Measurements from ENCODE around the gene C1orf174.

The C1orf174 gene

GRCh38 chr1:3865606-3866160, 34.4 kb downstream of the C1orf174 start:
- no peak for DNase-seq

- DNase-seq, result no peak
Observed at GRCh38 chr1:3864884-3865283, 35.2 kb downstream of the C1orf174 start.

GRCh38 chr1:3863231-3863935, 36.7 kb downstream of the C1orf174 start:
- DNase-seq, result no peak

DNA sequence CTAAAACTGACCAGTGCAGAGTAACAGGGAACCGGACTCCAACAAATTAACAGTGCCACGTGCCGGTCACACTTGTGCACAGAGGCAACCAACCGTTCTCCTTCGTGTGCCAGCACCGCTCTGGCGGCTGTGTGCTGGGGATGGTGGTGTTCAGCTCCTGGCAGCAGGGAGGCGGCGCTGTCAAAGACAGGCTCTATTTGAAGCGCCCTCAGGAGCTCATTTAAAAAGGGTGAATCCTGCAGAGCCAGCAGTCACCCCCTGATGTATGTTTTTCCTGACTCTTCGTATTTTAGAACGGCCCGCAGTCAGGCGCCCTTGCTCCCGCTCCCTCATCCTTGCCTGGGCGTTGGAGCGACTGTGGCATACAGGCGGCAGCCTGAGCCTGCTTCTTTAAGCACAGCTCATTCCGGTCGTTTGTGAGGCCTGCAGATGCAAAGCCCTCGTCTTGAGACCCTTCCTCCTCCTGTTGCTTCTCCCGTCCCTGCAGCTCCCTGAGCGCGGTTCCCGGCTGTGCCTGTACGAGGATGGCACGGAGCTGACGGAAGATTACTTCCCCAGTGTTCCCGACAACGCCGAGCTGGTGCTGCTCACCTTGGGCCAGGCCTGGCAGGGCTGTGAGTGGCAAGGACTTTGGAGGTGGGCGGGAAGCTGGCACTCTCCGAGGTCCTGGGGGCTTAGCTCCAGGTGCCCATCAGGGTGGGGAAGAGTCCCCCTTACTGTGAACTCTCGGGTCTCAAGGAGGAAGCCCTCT, 41.7 kb downstream of the C1orf174 start:
- peak; percentile 9 to 52 for DNase-seq

GRCh38 chr1:3857791-3858129, 42.3 kb downstream of the C1orf174 start:
- DNase-seq, result no peak

DNA sequence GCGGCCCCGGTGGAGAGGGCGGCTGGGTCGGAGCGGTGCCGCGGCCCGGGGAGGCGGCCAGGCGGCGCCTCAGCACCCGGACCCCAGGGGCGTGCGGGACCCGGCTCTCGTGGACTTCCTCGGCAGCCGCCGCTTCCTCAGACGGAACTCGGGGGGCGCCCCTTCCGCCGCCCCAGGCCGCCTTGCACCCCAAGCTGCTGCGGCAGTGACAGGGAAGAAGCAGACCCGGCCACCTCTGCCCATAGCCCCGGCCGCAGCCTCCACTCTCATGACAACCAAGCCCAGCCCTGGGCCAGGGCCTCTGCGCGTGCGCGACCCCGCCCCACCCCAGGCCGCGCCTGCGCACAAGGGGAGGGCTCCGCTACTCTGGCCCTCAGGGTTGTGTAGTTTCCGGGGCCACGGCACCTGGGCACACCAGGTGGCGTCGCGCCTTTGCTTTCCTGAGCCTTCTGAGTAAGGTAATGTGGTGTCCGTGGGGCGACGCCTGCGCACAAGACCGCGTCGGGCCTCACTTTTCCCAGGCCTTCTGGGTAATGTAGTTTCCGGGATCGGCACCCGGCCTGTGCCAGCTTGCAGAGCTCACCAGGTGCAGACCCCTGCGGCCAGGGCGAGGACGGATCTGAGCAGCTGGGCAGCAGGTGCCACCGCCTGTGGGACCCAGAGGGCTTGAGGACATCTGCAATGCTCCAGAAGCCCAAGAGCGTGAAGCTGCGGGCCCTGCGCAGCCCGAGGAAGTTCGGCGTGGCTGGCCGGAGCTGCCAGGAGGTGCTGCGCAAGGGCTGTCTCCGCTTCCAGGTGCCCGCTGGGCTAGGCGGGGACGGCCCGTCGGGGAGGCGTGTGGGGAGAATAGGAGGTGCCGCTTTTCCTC, 42.9 kb downstream of the C1orf174 start, which contains the start of the genes CEP104 and DFFB:
CEP104 (minus strand) TSS at position 289 of the 868 bp plus-strand sequence. CDS start 4,804 bp downstream, outside the sequence.
DFFB (plus strand) TSS at position 554 of the 868 bp plus-strand sequence; CDS start at position 682, 128 bp downstream.
- DNase-seq, result peak; percentile 97 to 99

GRCh38 chr1:3852711-3853485, 47.2 kb downstream of the C1orf174 start:
- DNase-seq, result no peak

DNA sequence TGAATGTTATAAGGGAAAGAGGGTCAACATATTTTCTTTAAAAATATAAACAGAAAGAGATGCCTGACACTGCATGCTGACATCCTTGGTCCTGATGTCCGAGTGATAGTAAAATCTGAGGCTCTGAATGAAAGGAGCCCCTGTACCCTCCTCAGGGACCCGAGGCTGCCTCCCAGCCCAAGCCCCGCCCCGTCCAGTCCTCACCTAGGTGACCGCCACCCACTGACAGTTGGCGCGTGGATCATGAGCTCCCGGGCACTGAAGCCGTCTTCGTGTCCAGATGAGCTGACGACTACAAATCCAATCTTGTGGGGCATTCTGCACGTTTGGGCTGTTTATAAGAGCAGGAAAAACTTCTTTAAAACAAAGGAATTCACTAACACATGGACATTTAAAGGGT, 48.0 kb downstream of the C1orf174 start:
- no peak for DNase-seq

DNA sequence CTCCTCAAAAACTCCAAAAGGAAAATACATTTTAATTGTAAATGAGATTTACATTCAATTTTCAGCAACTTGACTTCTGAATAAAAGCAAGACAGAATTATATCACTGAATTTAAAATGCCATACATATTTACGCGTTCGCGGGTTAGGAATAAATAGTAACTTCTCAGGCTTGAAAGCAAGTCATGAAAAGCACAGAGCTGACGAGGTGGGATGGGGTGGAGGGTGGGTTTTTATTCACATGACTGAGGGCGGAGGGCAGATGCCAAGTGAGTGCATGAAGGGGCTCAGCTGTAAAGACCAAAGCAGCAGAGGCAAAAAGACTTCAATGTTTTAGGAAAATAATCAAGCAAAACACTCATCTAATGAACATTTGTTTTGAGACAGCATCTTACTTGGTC, 48.8 kb downstream of the C1orf174 start:
- DNase-seq, result no peak

DNA sequence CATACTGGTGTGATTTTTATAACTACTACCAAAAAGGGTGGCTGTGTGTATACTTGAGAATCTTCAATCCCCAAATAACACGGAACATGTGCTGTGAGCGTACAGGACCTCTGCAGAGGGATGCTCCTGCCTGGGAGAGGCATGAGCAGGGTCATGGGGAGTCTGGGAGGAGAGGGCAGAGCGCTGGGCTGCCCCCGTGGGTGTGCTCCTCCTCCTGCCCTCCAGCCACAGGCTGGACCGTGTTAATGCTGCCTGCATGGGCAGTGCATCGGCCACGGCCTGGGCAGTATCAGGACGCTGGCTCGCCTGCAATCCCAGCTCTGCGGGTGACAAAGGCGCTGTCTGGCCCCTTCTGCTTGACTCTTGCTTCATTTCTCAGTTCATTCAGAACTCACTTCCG, 49.2 kb downstream of the C1orf174 start:
- no peak for DNase-seq

DNA sequence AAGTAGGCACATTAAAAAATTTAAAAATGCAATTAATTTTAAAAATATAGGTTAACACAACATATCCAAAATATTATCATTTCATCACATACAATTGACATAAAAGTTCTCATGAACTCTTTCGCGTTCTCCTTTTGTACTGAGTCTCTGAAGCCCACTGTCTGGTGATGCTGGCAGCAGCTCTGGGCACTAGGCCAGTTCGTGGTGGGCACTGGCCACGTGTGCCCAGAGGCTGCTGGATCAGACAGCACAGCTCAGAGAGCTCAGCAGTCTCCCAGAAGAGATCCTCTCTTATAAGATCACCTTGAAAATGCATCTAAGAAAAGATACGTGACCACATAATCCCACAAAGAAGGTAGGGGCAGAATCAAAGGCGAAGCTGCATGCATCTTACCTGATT, 53.0 kb downstream of the C1orf174 start:
- DNase-seq, result no peak

DNA sequence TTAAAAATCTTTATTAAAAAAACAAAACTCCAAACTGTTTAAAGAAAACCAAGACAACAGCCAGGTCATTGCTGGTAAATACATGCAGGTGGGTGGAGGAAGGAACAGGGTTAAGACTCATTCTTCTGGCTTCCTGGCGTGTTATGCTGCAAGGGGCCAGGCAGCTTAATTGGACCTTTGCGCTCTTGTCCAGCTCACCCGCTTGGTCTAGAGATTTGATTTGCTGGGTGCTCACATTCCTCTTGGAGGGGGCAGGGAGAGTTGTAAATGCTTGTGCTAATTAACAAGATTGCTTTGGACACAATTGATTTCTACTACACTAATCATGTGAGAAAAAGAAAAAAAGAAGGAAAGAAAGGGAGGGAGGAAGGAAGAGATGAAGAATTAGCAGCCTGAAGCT, 53.5 kb downstream of the C1orf174 start:
- DNase-seq, result no peak

DNA sequence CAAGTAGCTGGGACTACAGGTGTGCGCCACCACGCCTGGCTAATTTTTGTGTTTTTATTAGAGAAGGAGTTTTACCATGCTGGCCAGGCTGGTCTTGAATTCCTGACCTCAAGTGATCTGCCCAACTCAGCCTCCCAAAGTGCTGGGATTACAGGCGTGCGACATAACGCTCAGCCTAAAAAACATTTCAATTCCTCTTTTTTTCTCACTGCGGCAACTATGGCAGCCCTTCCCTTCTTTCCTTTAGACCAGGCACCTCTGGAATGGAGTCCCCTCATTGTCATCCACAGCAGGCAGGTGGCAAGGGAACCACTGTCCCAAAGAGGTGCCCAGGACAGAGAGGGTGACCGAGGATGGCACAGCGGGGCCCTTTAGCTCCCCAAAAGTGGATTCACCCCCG, 57.2 kb downstream of the C1orf174 start:
- DNase-seq, result no peak

GRCh38 chr1:3841491-3841890, 58.6 kb downstream of the C1orf174 start:
- no peak for DNase-seq
